ENCODE results near the gene DLST.

- TF ChIP-seq CTCF (IDR thresholded peaks at IDR 0.05) (no peak), POLR2AphosphoS5 (IDR thresholded peaks at IDR 0.05) (no peak), POLR2A (IDR thresholded peaks at IDR 0.05) (no peak)
Measured at GRCh38 chr14:74846968-74847665, 34.6 kb upstream of the DLST start.
